Measurements from ENCODE around the gene KLK5. TPM values are rescaled to one million over a fixed set of nuclear protein-coding genes. Genes with fewer than 3 reads are reported as not detected.
"Not testable (repeated sequence)": the region's sequence is repeated elsewhere in the genome, so short reads cannot be mapped to it uniquely, and the experiment has no call there.

Gene KLK5
- total RNA-seq, 2 donors from 2014 or later = 1.9 to 2.7 TPM

DNA sequence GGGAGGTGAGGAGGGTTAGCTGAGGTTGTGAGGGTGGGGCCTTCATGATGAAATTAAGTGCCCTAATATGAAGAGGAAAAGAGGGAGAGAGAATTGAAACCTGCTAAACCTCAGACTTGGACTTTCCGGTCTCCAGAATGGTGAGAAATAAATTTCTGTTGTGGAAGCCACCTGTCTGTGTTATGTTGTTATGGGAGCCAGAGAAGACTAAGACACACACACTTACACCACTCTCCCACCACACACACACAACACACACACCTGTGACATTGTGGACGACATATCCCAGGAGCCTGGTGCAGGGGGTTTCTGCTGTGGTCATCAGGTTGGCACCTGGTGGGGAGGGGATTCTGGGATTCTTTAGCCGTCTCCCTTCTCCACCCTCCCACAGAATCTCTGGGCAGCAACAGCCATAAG lies 55.6 kb downstream of the KLK5 start:
- Histone ChIP-seq H3K27me3 (replicated peaks; ENCODE audit: insufficient read depth) (no peaks in the 10 kb centered on the region), H3K27ac (peak overlapping the region; percentile 53 to 68), H3K9me3 (no peaks in the 10 kb centered on the region), H3K36me3 (no peaks in the 10 kb centered on the region), H3K4me1 (replicated peaks) (no peaks in the 10 kb centered on the region), H3K4me3 (no peak overlapping the region)
- DNase-seq (ENCODE audit: low spot score) = no peak
- 68% methylated on average over 3 of the region's 3 CpGs for WGBS
- TF ChIP-seq POLR2A (IDR thresholded peaks at IDR 0.05) (no peak), POLR2AphosphoS5 (IDR thresholded peaks at IDR 0.05) (no peak)
- TF ChIP-seq, protein P1, sequence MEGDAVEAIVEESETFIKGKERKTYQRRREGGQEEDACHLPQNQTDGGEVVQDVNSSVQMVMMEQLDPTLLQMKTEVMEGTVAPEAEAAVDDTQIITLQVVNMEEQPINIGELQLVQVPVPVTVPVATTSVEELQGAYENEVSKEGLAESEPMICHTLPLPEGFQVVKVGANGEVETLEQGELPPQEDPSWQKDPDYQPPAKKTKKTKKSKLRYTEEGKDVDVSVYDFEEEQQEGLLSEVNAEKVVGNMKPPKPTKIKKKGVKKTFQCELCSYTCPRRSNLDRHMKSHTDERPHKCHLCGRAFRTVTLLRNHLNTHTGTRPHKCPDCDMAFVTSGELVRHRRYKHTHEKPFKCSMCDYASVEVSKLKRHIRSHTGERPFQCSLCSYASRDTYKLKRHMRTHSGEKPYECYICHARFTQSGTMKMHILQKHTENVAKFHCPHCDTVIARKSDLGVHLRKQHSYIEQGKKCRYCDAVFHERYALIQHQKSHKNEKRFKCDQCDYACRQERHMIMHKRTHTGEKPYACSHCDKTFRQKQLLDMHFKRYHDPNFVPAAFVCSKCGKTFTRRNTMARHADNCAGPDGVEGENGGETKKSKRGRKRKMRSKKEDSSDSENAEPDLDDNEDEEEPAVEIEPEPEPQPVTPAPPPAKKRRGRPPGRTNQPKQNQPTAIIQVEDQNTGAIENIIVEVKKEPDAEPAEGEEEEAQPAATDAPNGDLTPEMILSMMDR (IDR thresholded peaks at IDR 0.05) = no peak
- intact Hi-C loops (cut with DNase I) = no loop called here

DNA sequence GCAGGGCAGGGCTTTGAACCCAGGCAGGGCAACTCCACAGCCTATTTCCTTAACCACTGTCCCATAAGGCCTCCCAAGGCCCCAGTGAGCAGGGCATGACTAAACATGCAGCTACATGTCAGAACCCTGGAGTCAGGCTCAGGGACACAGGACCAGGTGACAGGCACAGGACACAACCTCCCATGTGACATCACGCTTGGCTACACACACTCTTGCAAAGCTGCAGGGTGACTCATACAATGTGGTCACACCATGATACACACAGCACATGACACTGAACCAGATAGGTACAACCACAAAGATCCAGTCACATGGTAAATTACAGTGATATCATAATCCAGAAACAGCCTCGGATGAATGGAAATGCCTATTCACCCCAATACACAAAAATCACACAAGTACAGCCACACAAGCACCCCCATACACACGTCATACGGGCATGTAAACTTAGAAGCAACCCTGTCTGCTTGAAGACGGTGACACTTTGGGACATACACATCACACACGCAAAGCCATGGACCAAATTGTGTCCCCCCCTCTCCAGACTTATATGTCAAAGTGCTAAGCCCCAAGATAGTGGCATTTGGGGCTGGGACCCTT lies 56.1 kb downstream of the KLK5 start:
- no peaks in the 10 kb centered on the region for H3K27me3 ChIP-seq (replicated peaks; ENCODE audit: insufficient read depth)
- peak; percentile 92 for TF ChIP-seq POLR2AphosphoS5 (IDR thresholded peaks at IDR 0.05)
- TF ChIP-seq, protein P1 (IDR thresholded peaks at IDR 0.05) = no peak
- no peak for TF ChIP-seq POLR2A (IDR thresholded peaks at IDR 0.05)
- no peaks in the 10 kb centered on the region for H3K9me3 ChIP-seq
- H3K4me1 ChIP-seq (replicated peaks) = no peaks in the 10 kb centered on the region
- H3K4me3 ChIP-seq = no peak overlapping the region
- DNase-seq (ENCODE audit: low spot score) = peak; percentile 88
- WGBS = 76% methylated on average over 6 of the region's 6 CpGs
- no peaks in the 10 kb centered on the region for H3K36me3 ChIP-seq
- peak overlapping the region; percentile 53 to 70 for H3K27ac ChIP-seq
- intact Hi-C loops (cut with DNase I) = no loop called here

DNA sequence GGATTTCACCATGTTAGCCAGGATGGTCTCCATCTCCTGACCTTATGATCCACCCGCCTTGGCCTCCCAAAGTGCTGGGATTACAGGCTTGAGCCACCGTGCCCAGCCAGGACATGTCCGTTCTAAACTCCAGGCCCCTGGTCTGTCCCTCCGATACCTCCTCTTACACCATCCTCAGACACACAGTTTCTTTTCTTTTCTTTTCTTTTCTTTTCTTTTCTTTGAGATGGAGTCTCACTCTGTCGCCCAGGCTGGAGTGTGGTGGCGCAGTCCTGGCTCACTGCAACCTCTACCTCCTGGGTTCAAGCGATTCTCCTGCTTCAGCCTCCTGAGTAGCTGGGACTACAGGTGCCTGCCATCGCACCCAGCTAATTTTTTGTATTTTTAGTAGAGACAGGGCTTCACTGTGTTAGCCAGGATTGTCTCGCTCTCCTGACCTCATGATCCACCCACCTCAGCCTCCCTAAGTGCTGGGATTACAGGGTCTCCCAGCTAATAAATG lies 56.7 kb downstream of the KLK5 start:
- peak overlapping the region; percentile 53 to 70 for H3K27ac ChIP-seq
- DNase-seq (ENCODE audit: low spot score); H3K9me3 ChIP-seq; H3K4me3 ChIP-seq; intact Hi-C loops (cut with DNase I); H3K27me3 ChIP-seq (replicated peaks; ENCODE audit: insufficient read depth); H3K4me1 ChIP-seq (replicated peaks); H3K36me3 ChIP-seq: not testable (repeated sequence)
- WGBS = 90% methylated on average over 9 of the region's 9 CpGs

DNA sequence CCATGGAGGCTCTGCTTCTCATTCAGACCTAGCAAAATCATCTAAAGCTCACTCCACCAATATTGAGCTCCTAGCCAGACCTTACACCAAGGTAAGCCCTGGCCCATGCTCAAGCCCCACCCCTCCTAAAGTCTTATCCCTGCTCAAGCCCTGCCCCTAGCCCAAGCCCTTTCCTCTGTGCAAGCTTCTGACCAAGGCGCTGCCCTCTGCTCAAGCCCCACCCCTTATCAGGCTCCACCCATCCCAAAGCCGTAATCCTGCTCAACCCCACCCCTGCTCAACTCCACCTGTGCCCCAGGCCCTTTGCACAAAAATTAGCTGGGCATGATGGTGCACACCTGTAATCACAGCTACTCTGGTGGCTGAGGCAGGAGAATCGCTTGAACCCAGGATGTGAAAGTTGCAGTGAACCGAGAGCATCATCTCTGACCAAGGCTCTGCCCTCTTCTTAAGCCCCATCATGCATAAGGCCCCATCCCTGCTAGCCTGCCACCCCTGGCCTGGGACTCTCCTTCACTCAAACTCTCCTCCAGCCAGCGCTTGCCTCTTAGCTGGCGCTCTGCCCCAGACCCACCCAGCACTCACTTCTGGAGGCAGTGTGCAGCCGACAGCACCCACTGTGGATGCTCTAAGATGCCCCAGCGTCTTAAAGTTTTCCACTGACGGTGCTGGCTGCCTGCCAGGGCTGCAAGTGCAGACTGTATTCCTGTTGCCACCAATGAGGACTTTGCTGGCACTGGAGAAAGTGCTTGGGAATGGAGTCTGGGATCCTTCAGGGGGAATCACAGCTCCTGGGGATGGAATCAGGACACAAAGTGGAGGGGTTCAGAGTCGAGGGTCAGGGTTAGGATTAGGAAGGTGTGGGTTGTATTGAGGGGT lies 58.1 kb downstream of the KLK5 start:
- intact Hi-C loops (cut with DNase I) = no loop called here
- H3K4me3 ChIP-seq = no peak overlapping the region
- DNase-seq (ENCODE audit: low spot score) = no peak
- H3K36me3 ChIP-seq = no peaks in the 10 kb centered on the region
- H3K27ac ChIP-seq = peak overlapping the region; percentile 33 to 66
- H3K4me1 ChIP-seq (replicated peaks) = peaks cover 15% of the 10 kb centered on the region
- TF ChIP-seq POLR2A (IDR thresholded peaks at IDR 0.05) (no peak), POLR2AphosphoS5 (IDR thresholded peaks at IDR 0.05) (no peak)
- TF ChIP-seq, protein P1 (IDR thresholded peaks at IDR 0.05) = no peak
- H3K27me3 ChIP-seq (replicated peaks; ENCODE audit: insufficient read depth) = no peaks in the 10 kb centered on the region
- no peaks in the 10 kb centered on the region for H3K9me3 ChIP-seq
- WGBS = 63% methylated on average over 10 of the region's 10 CpGs

Other genes starting within 250 kb of the KLK5 start
- gene SHANK1, start 233.2 kb downstream of the KLK5 start, total RNA-seq = 1 to 10 TPM in 1 of 2 donors, under 1 TPM in 1; 0.91 to 2.3 TPM
- 10 to 100 TPM; 13.8 to 26.2 TPM for gene CLEC11A, start 229.7 kb downstream of the KLK5 start, total RNA-seq
- gene GPR32, start 182.6 kb downstream of the KLK5 start, total RNA-seq = not detected
- not detected for gene ACP4, start 162.6 kb downstream of the KLK5 start, total RNA-seq
- gene KLK1, start 129.3 kb downstream of the KLK5 start, total RNA-seq = 10 to 100 TPM in 1 of 2 donors, 1 to 10 TPM in 1; 8.3 to 45.2 TPM
- 1 to 10 TPM; 4.0 to 8.5 TPM for gene KLK15, start 119.5 kb downstream of the KLK5 start, total RNA-seq
- over 10,000 TPM in 1 of 2 donors, 1,000 to 10,000 TPM in 1; 7,620 to 35,247 TPM for gene KLK3, start 98.1 kb downstream of the KLK5 start, total RNA-seq
- gene KLK2, start 79.6 kb downstream of the KLK5 start, total RNA-seq = over 10,000 TPM in 1 of 2 donors, 1,000 to 10,000 TPM in 1; 3,344 to 10,024 TPM
- gene KLK4, start 41.6 kb downstream of the KLK5 start, total RNA-seq = 100 to 1,000 TPM; 188 to 330 TPM
- 1 to 10 TPM in 1 of 2 donors, not detected in 1; 1.8 TPM for gene KLK6, start 16.6 kb upstream of the KLK5 start, total RNA-seq
- gene KLK7, start 30.9 kb upstream of the KLK5 start, total RNA-seq = 1 to 10 TPM in 1 of 2 donors, under 1 TPM in 1; 0.68 to 1.2 TPM
- gene KLK8, start 48.6 kb upstream of the KLK5 start, total RNA-seq = not detected
- gene KLK10, start 66.7 kb upstream of the KLK5 start, total RNA-seq = 10 to 100 TPM in 1 of 2 donors, 1 to 10 TPM in 1; 7.4 to 49.6 TPM
- gene KLK11, start 73.6 kb upstream of the KLK5 start, total RNA-seq = 100 to 1,000 TPM in 1 of 2 donors, 10 to 100 TPM in 1; 67.7 to 315 TPM
- gene KLK12, start 82.0 kb upstream of the KLK5 start, total RNA-seq = under 1 TPM in 1 of 2 donors, not detected in 1; 0.73 TPM
- gene KLK13, start 112.1 kb upstream of the KLK5 start, total RNA-seq = under 1 TPM in 1 of 2 donors, not detected in 1; 0.77 TPM
- gene KLK14, start 129.8 kb upstream of the KLK5 start, total RNA-seq = 1 to 10 TPM; 4.2 to 5.3 TPM
- 10 to 100 TPM; 18.7 to 21.4 TPM for gene CTU1, start 155.4 kb upstream of the KLK5 start, total RNA-seq
- gene SIGLEC9, start 171.9 kb upstream of the KLK5 start, total RNA-seq = 1 to 10 TPM in 1 of 2 donors, under 1 TPM in 1; 0.77 to 8.2 TPM
- not detected for gene SIGLEC7, start 189.3 kb upstream of the KLK5 start, total RNA-seq